Epithelial cell of esophagus (primary cell): Measurements from ENCODE around the gene POU2AF1.
A peak's percentile ranks its signal among the peaks of the same experiment; 100 is the strongest.

Experiments
- DNase-seq: peaks from one replicate; pipeline ENCODE4 v3.0.0; 2010; ENCODE audit warnings: low read depth
- H3K4me3 ChIP-seq: 2 replicates; pipeline ENCODE4 v1.5.1; 2011; ENCODE audit warnings: mild to moderate bottlenecking, low read length, control low read depth
- CTCF ChIP-seq: IDR thresholded peaks from 2 replicates; pipeline ENCODE4 v1.5.1; 2011; ENCODE audit warnings: low read depth, mild to moderate bottlenecking, low read length, control low read depth, inconsistent platforms; ENCODE audit not compliant: insufficient read depth; ENCODE audit errors: missing control alignments

The POU2AF1 gene

GRCh38 chr11:111347723-111348115 lies 31.4 kb downstream of the POU2AF1 start:
- H3K4me3 ChIP-seq = no peak overlapping the region
- DNase-seq = no peak
- TF ChIP-seq CTCF = no peak

GRCh38 chr11:111347002-111347722 lies 31.9 kb downstream of the POU2AF1 start:
- no peak overlapping the region for H3K4me3 ChIP-seq
- DNase-seq = no peak
- no peak for TF ChIP-seq CTCF

GRCh38 chr11:111344032-111344431 lies 35.0 kb downstream of the POU2AF1 start:
- no peak overlapping the region for H3K4me3 ChIP-seq
- DNase-seq = peak; percentile 27
- TF ChIP-seq CTCF = no peak

GRCh38 chr11:111342329-111342728 lies 36.7 kb downstream of the POU2AF1 start:
- no peak overlapping the region for H3K4me3 ChIP-seq
- no peak for DNase-seq
- TF ChIP-seq CTCF = no peak

- H3K4me3 ChIP-seq = no peak overlapping the region
- TF ChIP-seq CTCF = no peak
- DNase-seq = no peak
Measured at GRCh38 chr11:111339758-111340388, 39.2 kb downstream of the POU2AF1 start.

GRCh38 chr11:111336582-111337256 lies 42.4 kb downstream of the POU2AF1 start:
- H3K4me3 ChIP-seq = no peak overlapping the region
- peak; percentile 39 for DNase-seq
- no peak for TF ChIP-seq CTCF

GRCh38 chr11:111336062-111336461 lies 43.0 kb downstream of the POU2AF1 start:
- no peak for TF ChIP-seq CTCF
- no peak for DNase-seq
- H3K4me3 ChIP-seq = no peak overlapping the region
